GM12878 (cell line): ENCODE measurements around the gene TSPO2. TPM values are rescaled to one million over a fixed set of nuclear protein-coding genes. Genes with fewer than 3 reads are reported as not detected.

Experiments
- ATF7 ChIP-seq: fragments of 450-650 bp; IDR thresholded peaks from 2 replicates; pipeline ENCODE4 v1.6.1; 2016; ENCODE audit warnings: low read depth, mild to moderate bottlenecking
- BMI1 ChIP-seq: fragments of 450-650 bp; IDR thresholded peaks from 2 replicates; pipeline ENCODE4 v1.6.1; 2016; ENCODE audit warnings: mild to moderate bottlenecking, moderate library complexity, borderline replicate concordance
- CHD2 ChIP-seq: IDR thresholded peaks from 2 replicates; pipeline ENCODE4 v1.6.1; 2011; ENCODE audit warnings: low read depth, low read length, improper control_type of control experiment, borderline replicate concordance
- DPF2 ChIP-seq: fragments of 450-650 bp; IDR thresholded peaks from 2 replicates; pipeline ENCODE4 v1.6.1; 2017; ENCODE audit warnings: mild to moderate bottlenecking
- EED ChIP-seq: sonication (generic); IDR thresholded peaks from 2 replicates; pipeline ENCODE4 v1.6.1; 2016; ENCODE audit warnings: antibody characterized with exemption, low read depth
- GABPA ChIP-seq: IDR thresholded peaks from 2 replicates; pipeline ENCODE4 v1.6.1; 2014; ENCODE audit warnings: antibody characterized with exemption, low read depth, mild to moderate bottlenecking, inconsistent platforms
- GATAD2B ChIP-seq: fragments of 450-650 bp; conservative IDR thresholded peaks from 2 replicates; pipeline ENCODE4 v1.6.1; 2017; ENCODE audit warnings: low read depth, mild to moderate bottlenecking, moderate library complexity
- IKZF1 ChIP-seq: fragments of 450-650 bp; conservative IDR thresholded peaks from 2 replicates; pipeline ENCODE4 v1.6.1; 2017; ENCODE audit warnings: antibody characterized with exemption, mild to moderate bottlenecking
- LARP7 ChIP-seq: fragments of 450-650 bp; IDR thresholded peaks from 2 replicates; pipeline ENCODE4 v1.6.1; 2017; ENCODE audit warnings: mild to moderate bottlenecking
- MXI1 ChIP-seq: fragments of 150-350 bp; IDR thresholded peaks from 2 replicates; pipeline ENCODE4 v1.6.1; 2011; ENCODE audit warnings: low read depth, mild to moderate bottlenecking, inconsistent platforms, low read length, improper control_type of control experiment
- NFIC ChIP-seq: IDR thresholded peaks from 2 replicates; pipeline ENCODE4 v1.6.1; 2012; ENCODE audit warnings: low read depth, mild to moderate bottlenecking, inconsistent platforms, low read length, moderate library complexity
- NR2F1 ChIP-seq: fragments of 450-650 bp; conservative IDR thresholded peaks from 2 replicates; pipeline ENCODE4 v1.6.1; 2017; ENCODE audit warnings: mild to moderate bottlenecking
- POLR2A ChIP-seq: IDR thresholded peaks from 2 replicates; pipeline ENCODE4 v1.6.1; 2011; ENCODE audit warnings: low read depth, mild to moderate bottlenecking, low read length
- POU2F2 ChIP-seq: IDR thresholded peaks from 3 replicates; pipeline ENCODE4 v1.6.1; 2011; ENCODE audit warnings: low read depth, mild to moderate bottlenecking, low read length, borderline replicate concordance
- RAD21 ChIP-seq: IDR thresholded peaks from 2 replicates; pipeline ENCODE4 v1.6.1; 2011; ENCODE audit warnings: mild to moderate bottlenecking, low read depth, low read length, moderate library complexity; ENCODE audit not compliant: insufficient read depth
- RB1 ChIP-seq: fragments of 450-650 bp; formaldehyde crosslinking; IDR thresholded peaks from 2 replicates; pipeline ENCODE4 v1.6.1; 2017; ENCODE audit warnings: mild to moderate bottlenecking, borderline replicate concordance
- SMARCA5 ChIP-seq: fragments of 450-650 bp; IDR thresholded peaks from 2 replicates; pipeline ENCODE4 v1.6.1; 2017; ENCODE audit warnings: mild to moderate bottlenecking
- SMC3 ChIP-seq: IDR thresholded peaks from 2 replicates; pipeline ENCODE4 v1.6.1; 2011; ENCODE audit warnings: low read length, improper control_type of control experiment, borderline replicate concordance
- ZNF217 ChIP-seq: fragments of 450-650 bp; IDR thresholded peaks from 2 replicates; pipeline ENCODE4 v1.6.1; 2017; ENCODE audit warnings: antibody characterized with exemption, mild to moderate bottlenecking
- polyA plus RNA-seq, 11 experiments: library from polyadenylated mRNA; depleted of rRNA in 4 of 11; unstranded in 6 of 11; stranded (reverse) in 5 of 11; fragments of >200 nt; fragmentation: Nextera tagmentation in 4 of 11; fragmentation: Illumina TruSeq in 1 of 11; extraction: Ambion mirVana in 4 of 11; extraction: Trizol in 1 of 11; gene quantifications; 1 replicate in 1 of 11; 2 replicates in 10 of 11; pipeline versions ENCODE4 v1.2.1 to v1.2.3, GENCODE V29; 2011 to 2016; ENCODE audit warnings: inconsistent platforms in 2 of 11, missing spikeins in 2 of 11, low read depth in 1 of 11
- total RNA-seq, 4 experiments: library from RNA; depleted of rRNA in 3 of 4; stranded (reverse); fragments of >200 nt in 3 of 4; fragmentation: Illumina TruSeq in 1 of 4; extraction: Trizol in 1 of 4; gene quantifications; 2 replicates each; pipeline versions ENCODE4 v1.2.1 to v1.2.3, GENCODE V29; 2013 to 2021
- TF ChIP-seq, protein P1 (sequence below): fragments of 450-650 bp; IDR thresholded peaks from 2 replicates; pipeline ENCODE4 v1.6.1; 2017; ENCODE audit warnings: low read depth, mild to moderate bottlenecking, moderate library complexity
- TF ChIP-seq, protein P2 (sequence below), 3 experiments: IDR thresholded peaks in 2 of 3; conservative IDR thresholded peaks in 1 of 3; 2 replicates each; pipeline ENCODE4 v1.5.1; 2011; ENCODE audit warnings: low read depth in 3 of 3, low read length in 3 of 3, mild to moderate bottlenecking in 3 of 3, control low read depth in 2 of 3, moderate library complexity in 2 of 3, inconsistent platforms in 1 of 3, mixed read lengths in 1 of 3; ENCODE audit not compliant: control insufficient read depth in 2 of 3, insufficient read depth in 1 of 3; ENCODE audit errors: extremely low read depth in 1 of 3
- TF ChIP-seq, protein P3 (sequence below): fragments of 450-650 bp; IDR thresholded peaks from 2 replicates; pipeline ENCODE4 v1.6.1; 2017; ENCODE audit warnings: mild to moderate bottlenecking, moderate library complexity

The TSPO2 gene
- total and polyA plus RNA-seq, 10 of the 15 experiments (the other 5 are each of a cell fraction or from before 2014, with no cell fraction given), result not detected

DNA sequence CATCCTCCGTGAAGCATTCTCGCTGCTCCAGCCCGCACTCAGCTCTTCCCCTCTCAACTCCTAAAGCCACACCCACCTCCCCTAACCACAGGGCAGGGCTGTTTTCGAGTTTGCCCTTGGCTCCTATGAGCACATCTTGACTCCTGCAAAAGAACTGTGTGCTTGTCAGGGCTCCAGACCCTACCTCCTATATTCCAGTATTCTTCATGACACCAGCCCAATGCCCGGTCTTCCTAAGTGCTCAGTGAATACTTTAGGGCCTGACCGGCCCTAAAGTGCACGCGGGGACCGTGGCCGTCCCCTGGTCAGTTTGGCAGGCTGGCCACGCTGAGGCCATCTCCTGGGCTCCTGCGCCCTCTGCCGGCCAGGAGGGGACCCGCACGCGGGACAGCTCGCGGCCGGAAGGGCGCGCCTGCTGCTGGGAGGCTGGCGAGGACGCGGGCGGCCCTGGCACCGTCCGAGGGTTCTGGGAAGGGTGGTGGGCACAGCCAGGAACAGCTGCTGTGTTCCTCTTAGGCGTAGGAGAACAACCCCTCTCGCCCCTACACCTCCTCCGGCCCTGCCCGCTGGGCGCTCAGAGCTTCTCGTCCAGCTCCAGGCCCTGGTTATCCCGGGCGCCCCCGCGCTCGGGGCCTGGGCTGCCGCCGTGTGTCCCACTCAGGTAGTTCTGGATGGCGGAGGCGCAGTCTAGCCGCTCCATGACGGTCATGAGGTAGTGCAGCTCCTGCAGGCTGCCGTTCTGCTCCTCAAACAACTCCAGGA lies 14.3 kb upstream of the TSPO2 start (continued):
- TF ChIP-seq SMARCA5 (peak; percentile 95), MXI1 (peak; percentile 58; the same call in 1 of the 2 replicates), POU2F2 (0 out of 3 replicates have a peak, but pooled peaks have one; percentile 37), NR2F1 (0 out of 2 replicates have a peak, but pooled peaks have one; percentile 29), EED (peak; percentile 36; the same call in 1 of the 2 replicates), IKZF1 (peak; percentile 81), POLR2A (peak; percentile 80), GABPA (no peak), SMC3 (peak; percentile 57), ATF7 (no peak), DPF2 (peak; percentile 45; the same call in 1 of the 2 replicates), CHD2 (no peak), NFIC (no peak), RB1 (peak; percentile 89; the same call in 1 of the 2 replicates), RAD21 (peak; percentile 75), BMI1 (no peak), GATAD2B (peak; percentile 77; the same call in 1 of the 2 replicates), ZNF217 (no peak), LARP7 (peak; percentile 60; the same call in 1 of the 2 replicates)
- TF ChIP-seq, protein P1, sequence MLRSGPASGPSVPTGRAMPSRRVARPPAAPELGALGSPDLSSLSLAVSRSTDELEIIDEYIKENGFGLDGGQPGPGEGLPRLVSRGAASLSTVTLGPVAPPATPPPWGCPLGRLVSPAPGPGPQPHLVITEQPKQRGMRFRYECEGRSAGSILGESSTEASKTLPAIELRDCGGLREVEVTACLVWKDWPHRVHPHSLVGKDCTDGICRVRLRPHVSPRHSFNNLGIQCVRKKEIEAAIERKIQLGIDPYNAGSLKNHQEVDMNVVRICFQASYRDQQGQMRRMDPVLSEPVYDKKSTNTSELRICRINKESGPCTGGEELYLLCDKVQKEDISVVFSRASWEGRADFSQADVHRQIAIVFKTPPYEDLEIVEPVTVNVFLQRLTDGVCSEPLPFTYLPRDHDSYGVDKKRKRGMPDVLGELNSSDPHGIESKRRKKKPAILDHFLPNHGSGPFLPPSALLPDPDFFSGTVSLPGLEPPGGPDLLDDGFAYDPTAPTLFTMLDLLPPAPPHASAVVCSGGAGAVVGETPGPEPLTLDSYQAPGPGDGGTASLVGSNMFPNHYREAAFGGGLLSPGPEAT, result 0 out of 2 replicates have a peak, but pooled peaks have one; percentile 16
- TF ChIP-seq, protein P2, sequence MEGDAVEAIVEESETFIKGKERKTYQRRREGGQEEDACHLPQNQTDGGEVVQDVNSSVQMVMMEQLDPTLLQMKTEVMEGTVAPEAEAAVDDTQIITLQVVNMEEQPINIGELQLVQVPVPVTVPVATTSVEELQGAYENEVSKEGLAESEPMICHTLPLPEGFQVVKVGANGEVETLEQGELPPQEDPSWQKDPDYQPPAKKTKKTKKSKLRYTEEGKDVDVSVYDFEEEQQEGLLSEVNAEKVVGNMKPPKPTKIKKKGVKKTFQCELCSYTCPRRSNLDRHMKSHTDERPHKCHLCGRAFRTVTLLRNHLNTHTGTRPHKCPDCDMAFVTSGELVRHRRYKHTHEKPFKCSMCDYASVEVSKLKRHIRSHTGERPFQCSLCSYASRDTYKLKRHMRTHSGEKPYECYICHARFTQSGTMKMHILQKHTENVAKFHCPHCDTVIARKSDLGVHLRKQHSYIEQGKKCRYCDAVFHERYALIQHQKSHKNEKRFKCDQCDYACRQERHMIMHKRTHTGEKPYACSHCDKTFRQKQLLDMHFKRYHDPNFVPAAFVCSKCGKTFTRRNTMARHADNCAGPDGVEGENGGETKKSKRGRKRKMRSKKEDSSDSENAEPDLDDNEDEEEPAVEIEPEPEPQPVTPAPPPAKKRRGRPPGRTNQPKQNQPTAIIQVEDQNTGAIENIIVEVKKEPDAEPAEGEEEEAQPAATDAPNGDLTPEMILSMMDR (IDR thresholded peaks at IDR 0.05 in 2 of 3, conservative IDR thresholded peaks at IDR 0.05 in 1 of 3; ENCODE audit: control insufficient read depth in 2 of 3, extremely low read depth in 1 of 3, insufficient read depth in 1 of 3, low read depth in 3 of 3, low read length in 3 of 3), result peak; percentile 96 to 99 (median 98); a peak in 5 of 6 replicates
- TF ChIP-seq, protein P3, sequence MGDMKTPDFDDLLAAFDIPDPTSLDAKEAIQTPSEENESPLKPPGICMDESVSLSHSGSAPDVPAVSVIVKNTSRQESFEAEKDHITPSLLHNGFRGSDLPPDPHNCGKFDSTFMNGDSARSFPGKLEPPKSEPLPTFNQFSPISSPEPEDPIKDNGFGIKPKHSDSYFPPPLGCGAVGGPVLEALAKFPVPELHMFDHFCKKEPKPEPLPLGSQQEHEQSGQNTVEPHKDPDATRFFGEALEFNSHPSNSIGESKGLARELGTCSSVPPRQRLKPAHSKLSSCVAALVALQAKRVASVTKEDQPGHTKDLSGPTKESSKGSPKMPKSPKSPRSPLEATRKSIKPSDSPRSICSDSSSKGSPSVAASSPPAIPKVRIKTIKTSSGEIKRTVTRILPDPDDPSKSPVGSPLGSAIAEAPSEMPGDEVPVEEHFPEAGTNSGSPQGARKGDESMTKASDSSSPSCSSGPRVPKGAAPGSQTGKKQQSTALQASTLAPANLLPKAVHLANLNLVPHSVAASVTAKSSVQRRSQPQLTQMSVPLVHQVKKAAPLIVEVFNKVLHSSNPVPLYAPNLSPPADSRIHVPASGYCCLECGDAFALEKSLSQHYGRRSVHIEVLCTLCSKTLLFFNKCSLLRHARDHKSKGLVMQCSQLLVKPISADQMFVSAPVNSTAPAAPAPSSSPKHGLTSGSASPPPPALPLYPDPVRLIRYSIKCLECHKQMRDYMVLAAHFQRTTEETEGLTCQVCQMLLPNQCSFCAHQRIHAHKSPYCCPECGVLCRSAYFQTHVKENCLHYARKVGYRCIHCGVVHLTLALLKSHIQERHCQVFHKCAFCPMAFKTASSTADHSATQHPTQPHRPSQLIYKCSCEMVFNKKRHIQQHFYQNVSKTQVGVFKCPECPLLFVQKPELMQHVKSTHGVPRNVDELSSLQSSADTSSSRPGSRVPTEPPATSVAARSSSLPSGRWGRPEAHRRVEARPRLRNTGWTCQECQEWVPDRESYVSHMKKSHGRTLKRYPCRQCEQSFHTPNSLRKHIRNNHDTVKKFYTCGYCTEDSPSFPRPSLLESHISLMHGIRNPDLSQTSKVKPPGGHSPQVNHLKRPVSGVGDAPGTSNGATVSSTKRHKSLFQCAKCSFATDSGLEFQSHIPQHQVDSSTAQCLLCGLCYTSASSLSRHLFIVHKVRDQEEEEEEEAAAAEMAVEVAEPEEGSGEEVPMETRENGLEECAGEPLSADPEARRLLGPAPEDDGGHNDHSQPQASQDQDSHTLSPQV, result peak; percentile 51; the same call in 1 of the 2 replicates
